HG03135 (cell line): ENCODE measurements around the gene CCNB2.
"Not testable (repeated sequence)": the region's sequence is repeated elsewhere in the genome, so short reads cannot be mapped to it uniquely, and the experiment has no call there.

ENCODE experiments used
- ATAC-seq: cut with Tn5 transposase; IDR thresholded peaks from one replicate; pipeline ENCODE4 v1.9.1; 2021; ENCODE audit warnings: mild to moderate bottlenecking, moderate library complexity; ENCODE audit not compliant: unreplicated experiment

The CCNB2 gene

DNA sequence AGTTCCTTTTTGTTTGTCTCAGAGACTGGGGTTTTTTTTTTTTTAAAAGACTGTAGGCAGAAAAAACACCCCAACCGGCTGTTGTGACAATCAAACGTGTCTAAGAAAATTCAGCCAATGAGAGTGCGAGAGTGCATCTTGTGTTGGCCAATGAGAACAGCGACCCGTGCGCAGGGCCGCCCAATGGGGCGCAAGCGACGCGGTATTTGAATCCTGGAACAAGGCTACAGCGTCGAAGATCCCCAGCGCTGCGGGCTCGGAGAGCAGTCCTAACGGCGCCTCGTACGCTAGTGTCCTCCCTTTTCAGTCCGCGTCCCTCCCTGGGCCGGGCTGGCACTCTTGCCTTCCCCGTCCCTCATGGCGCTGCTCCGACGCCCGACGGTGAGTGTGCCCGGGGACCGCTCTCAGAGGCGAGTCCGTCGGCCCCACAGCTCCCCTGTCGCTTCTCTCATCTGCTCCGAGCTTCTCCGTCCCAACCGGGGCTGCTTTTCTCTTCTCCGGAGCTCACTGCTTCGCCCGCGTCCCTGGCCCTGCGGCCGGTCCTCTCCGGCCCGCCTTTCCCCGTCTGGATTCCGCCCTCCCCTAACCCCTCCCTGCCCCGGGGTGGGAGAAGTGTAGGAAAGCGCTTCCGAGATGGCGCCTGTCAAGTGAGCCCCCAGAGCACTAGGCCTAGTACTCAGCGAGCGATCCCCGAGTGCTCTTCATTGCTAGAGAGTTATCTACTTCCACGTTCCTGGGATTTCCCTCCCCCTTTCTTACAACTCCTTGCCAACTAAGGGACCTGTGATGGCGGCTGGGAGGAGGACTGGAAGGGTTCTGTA lies at the start of gene CCNB2:
CCNB2 (plus strand) TSS at position 235 of the 821 bp plus-strand sequence; CDS start at position 358, 123 bp downstream.
- peak; percentile 99 for ATAC-seq

DNA sequence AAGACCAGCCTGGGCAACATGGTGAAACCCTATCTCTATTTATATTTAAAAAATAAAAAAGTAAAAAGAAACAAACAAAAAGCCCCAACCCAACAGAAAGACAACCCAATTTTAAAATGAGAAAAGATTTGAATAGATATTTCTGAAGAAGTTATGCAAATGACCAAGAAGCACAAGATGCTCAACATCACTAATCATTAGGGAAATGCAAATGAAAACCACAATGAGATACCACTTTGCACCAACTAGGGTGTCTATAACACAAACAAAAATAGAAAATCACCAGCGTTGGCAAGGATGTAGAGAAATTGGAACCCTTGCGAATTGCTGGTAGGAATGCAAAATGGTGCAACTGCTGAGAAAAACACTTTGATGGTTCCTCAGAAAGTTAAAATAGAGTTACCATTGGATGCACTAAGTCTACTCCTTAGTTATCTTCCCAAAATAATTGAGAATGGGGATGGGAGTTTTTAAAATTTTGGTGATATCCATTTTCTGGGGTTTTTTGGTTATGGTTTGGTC lies 45.8 kb upstream of the CCNB2 start:
- ATAC-seq = no peak

DNA sequence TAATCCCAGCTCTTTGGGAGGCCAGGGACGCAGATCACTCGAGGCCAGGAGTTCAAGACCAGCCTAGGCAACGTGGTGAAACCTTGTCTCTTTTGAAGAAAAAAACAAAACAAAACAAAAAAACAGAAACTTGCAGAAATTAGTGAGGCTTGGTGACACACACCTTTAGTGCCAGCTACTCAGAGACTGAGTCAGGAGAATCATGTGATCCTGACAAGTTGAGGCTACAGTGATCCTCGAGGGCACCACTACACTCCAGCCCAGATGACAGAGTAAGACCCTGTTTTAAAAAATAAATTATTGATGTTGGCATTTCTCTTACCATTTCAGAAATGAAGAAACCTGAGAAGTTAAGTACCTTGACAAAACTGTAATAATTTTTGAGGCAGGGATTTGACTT lies 44.6 kb upstream of the CCNB2 start:
- no peak for ATAC-seq

DNA sequence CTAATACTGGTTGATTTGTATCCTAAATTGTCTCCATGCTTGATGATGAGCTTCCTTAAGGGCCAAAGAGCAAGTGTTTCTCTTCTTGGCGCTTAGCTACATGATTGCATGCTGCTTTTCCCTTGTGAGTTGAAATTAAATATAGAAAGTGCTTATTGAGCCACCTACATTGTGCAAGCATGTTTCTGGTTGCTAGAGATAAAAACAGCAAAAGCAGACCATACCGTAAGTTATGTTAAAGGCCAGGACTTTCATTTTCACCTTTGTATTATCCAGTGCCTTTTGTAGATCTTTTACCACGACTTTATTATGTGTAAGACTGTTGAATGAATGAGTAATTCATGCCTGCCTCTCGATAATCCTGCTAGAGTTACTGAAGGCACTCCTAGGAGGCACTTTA lies 41.9 kb upstream of the CCNB2 start:
- ATAC-seq = no peak

DNA sequence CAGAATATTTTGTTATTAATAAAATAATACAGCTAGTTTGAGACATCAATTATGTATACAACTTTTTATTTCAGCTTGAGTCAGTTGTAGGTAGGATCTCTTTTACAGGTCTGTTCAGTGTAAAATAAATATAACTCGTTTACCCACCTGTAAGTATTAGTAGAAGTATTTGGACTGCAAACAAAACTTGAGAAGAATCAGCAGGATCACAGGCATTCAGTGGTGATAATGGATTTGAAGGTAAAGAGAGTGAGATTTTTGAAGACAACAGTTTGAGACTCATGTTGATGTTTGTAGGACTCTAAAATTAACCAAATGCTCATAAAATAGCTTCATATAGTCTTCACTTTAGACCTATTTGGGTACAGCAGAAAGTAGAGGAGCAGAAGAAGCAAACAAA lies 35.5 kb upstream of the CCNB2 start:
- ATAC-seq = no peak

DNA sequence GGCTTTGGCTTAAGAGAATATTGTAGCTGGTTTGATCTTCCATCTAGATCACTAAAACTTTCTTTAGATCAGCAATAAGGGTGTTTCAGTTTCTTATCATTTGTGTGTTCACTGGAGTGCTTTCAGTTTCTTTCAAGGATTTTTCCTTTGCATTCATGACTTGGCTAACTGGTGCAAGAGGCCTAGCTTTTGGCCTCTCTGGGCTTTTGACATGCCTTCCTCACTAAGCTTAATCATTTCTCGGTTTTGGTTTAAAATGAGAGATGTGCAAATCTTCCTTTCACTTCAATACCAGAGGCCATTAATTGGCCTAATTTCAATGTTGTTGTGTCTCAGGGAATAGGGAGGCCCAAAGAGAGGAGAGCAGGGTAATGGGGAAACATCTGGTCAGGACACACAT lies 30.3 kb upstream of the CCNB2 start:
- no peak for ATAC-seq

DNA sequence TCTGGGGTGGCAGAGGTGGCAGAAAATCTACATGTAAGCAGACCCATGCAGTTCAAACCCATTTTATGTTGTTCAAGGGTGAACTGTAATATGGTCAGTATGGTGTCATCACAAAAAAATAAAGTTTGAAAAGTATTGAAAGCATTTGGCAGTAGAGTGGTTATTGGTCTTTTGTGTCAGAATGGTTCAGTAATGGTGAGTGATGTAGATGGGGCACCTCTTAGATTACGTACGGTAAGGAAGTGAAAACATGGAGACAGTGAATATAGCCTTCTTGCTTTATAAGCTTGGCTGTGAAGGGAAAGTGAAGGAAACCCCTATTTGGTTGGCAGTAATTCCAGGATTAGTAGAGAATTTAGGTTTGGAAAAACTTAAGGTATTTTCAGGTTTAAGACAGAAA lies 17.2 kb upstream of the CCNB2 start:
- no peak for ATAC-seq

DNA sequence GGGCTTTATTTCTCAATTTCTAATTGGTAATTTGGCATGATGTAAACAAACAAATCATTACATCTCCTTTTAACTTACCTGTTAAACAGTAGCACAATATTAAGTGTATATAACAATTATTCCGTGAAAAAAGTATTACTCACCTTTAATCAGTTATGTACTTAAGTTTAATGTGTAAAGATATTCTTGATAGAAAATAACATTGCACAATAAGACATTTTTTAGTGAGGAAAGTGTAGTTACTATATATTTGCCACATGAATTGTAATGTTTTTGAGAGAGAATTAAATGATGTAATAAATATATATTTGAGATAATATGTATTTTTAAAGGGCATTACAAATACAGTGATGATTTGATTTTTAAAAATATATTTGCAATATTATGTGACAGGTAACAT lies 10.9 kb upstream of the CCNB2 start:
- ATAC-seq = no peak

DNA sequence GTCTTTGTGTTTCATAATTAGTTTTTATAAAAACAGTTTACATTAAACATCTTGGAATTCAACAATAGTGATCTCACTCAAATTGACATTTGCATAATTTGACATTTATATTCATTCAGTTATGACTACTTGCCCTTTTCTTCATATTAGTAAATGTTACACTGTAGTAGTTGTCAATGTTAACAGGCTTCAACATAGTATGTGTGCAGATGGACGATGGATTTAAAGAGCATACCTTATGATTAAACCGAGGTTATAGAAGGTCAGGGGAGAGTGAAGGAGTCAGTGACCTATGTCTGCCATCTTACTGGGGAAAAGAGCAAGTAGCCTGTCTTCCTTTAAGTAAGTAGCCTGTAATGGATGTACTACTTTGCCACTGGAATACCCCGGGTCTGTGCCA lies 8.5 kb upstream of the CCNB2 start:
- no peak for ATAC-seq

DNA sequence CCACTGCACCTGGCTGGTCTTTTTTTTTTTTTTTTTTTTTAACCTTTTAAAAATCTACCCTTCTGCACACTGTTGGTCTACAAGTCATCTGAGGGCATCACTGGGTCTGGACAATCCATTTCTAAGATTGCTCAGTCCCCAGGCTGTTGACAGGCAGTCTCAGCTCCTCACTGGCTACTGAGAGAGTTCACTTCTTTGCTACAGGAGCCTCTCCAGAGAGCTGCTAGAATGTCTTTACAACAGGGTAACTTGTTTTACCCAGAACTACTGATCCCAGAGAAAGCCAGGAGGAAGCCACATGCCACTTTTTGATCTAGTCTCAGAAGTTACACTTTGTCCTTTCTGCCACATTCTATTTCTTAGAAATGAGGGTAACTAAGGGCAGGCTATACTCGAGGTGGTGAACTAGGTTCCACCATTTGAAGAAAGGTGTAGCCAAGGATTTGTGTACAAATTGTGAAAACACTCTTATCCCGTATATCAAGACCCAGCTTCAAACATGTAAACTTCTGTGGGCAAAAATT lies 5.7 kb upstream of the CCNB2 start:
- no peak for ATAC-seq

DNA sequence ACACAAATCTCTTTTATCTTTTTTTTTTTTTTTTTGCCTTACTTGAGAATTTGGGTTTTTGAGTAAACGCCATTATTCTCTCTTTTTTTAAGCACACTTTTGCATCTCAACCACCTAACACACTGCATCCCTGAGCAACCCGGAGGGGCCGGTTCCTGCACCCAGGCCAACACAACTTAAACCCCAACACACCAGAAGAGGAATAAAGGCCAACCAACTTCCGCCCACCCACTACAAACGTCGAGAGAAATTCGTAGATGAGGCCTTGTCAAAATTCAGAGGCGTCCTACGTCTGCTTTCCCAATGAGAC lies 389 bp upstream of the CCNB2 start:
- no peak for ATAC-seq

DNA sequence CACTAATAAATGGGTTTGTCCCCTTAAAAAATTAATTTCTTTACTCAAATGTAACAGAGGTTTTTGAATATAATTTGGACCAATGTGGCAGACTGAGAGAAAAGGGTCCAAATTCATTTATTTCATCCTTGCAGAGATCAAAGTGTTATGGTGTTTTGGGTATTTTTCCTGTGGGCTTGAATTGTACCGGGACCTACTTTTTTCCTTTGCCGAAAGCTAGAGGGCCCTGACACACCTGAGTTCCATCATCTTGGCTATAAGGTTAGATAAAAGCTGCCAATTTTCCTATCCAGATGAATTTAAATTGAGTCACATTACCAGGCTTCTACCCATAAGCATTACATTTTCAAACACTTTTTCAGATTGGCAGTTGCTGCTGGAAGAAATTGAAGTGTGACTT lies 908 bp downstream of the CCNB2 start:
- ATAC-seq = no peak

DNA sequence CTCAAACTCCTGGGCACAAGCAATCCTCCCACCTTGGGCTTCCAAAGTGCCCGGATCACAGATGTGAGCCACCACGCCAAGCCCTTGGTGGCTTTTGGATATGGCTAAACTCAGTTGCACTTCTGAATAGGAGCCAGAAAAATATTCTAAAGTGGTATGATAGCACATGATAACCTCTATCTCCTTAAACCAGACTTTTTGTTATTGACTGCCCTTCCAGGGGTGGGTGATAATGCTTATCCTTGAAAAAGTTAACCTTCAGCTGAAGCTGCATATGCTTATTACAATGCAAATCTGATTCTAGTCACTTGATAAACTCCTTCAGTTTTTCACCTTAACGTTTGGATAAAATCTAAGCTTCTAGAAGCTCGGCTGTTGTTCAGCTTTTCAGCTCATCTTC lies 6.3 kb downstream of the CCNB2 start:
- no peak for ATAC-seq

DNA sequence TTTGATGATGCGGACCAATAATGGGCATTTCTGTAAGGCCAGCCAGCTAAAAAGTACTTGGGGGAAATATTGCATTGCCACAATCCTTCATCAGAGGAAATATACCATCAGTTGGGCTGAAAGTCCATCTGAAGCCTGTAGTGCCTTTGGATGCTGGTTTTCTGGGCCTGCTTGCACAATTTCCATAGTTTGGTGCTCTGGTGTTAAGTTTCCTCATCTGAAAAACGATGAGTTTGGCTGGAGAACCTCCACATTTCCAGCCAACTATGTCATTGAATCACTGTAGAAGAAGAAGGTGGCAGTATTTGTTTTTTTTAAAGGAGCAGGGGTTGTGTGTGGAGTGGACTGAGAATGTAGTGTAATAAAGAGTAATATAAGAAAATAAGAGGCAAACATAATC lies 10.1 kb downstream of the CCNB2 start:
- ATAC-seq = no peak

DNA sequence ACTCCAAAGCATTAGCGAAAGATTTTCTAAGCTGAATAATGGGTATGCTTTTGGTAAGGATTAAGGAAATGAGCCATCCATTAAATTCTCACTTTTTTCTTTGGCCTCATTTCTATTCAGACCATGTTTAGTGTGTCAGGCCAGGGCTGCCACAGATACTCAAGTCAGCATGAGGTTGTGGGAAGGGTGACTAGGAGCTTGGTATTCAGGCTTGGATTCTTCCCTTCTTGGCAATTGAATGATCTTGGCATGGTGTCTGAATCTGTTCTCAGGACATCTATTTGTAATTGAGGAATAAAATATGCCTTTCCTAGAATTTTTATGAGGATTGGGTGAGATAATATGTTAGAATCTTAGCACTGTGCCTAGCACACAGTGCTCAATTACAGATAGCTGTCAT lies 11.2 kb downstream of the CCNB2 start:
- no peak for ATAC-seq

DNA sequence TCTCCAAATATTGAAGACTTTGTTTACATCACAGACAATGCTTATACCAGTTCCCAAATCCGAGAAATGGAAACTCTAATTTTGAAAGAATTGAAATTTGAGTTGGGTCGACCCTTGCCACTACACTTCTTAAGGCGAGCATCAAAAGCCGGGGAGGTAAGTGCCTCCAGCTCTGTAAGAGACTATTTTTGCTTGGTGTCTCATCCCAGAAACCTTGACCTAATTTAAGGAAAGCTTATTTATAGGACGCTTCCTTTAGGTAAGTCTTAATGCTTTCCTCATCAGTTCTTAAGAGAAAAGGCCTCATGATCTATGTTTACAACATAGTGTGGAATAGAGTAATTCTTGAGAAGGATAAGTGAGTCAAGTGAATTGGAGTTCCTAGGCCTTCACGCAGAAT lies 11.8 kb downstream of the CCNB2 start:
- ATAC-seq = no peak

DNA sequence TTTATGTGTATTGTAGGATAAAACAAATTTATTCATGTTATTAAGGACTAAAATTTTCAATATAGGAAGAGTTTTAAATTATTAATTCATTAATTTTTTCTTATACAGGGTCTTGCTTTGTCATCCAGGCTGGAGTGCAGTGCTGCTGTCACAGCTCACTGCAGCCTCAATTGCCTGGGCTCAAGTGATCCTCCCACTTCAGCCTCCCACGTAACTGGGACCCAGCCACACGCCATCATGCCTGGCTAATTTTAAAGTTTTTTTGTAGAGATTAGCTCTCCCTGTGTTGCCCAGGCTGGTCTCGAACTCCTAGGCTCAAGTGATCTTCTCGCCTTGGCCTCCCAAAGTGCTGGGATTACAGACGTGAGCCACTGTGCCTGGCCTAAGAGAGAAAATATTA lies 14.7 kb downstream of the CCNB2 start:
- ATAC-seq = no peak

DNA sequence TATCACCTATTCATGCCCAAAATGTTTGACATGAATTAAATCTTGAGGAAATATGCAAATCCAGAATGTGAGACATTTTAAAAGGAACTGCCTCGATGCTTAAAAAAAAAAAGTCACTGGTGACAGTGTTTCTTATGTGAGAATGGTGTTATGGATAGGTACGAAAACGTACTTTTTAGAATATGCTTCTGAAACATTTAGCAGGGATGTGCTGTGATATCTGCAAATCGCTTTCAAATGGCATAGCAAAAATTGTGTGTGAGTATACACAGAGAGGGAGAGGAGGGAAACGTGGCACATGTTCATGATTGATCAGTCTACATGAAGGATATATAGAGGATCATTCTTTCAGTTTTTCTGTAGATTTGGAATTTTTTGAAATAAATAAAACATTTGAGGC lies 16.0 kb downstream of the CCNB2 start:
- ATAC-seq = no peak

DNA sequence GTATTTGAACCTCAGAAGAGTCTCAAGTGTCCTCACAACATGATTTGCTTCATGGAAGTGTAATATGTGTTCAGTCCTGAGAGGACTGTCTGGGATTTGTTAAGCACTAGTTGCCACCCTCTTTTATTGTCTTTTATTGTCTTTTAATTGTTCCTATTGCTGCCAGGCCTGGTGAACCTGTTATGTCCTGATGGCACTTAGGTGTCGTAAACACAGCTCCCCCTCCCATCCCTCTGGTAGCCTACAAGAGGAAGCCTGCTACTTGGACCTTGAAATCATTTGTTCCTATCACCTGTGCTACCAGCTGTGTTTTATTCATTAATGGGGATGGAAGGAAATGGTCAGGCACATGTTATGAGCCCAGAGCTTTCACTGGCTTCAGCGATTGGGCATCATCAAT lies 19.3 kb downstream of the CCNB2 start:
- ATAC-seq = no peak

DNA sequence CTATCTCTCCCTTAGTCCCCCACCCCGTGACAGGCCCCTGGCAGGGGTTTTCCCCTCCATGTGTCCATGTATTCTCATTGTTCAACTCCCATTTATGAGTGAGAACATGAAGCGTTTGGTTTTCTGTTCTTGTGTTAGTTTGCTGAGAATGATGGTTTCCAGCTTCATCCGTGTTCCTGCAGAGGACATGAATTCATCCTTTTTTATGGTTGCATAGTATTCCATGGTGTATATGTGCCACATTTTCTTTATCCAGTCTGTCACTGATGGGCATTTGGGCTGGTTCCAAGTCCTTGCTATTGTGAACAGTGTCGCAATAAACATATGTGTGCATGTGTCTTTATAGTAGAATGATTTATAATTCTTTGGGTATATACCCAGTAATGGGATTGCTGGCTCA lies 20.7 kb downstream of the CCNB2 start:
- not testable (repeated sequence) for ATAC-seq

DNA sequence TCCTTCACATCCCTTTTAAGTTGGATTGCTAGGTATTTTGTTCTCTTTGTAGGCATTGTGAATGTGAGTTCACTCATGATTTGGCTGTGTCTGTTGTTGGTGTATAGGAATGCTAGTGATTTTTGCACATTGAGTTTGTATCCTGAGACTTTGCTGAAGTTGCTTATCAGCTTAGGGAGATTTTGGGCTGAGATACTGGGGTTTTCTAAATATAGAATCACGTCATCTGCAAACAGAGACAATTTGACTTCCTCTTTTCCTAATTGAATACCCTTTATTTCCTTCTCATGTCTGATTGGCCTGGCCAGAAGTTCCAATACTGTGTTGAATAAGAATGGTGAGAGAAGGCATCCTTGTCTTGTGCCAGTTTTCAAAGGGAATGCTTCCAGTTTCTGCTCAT lies 22.3 kb downstream of the CCNB2 start:
- not testable (repeated sequence) for ATAC-seq

DNA sequence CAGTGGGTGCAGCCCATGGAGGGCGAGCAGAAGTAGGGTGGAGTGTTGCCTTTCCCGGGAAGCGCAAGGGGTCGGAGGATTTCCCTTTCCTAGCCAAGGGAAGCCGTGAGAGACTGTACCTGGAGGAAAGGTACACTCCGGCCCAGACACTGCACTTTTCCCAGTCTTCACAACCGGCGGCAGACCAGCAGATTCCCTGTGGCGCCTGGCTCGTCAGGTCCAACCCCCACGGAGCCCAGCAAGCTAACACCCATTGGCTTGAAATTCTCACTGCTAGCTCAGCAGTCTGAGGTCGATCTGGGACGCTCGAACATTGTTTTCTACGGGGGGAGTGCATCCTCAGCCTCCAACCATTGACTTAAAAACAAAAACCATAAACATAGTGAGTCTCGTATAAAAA lies 26.5 kb downstream of the CCNB2 start:
- no peak for ATAC-seq
